Measurements from ENCODE around the gene NARF.
A peak's percentile ranks its signal among the peaks of the same experiment; 100 is the strongest.
"Not testable (repeated sequence)": the region's sequence is repeated elsewhere in the genome, so short reads cannot be mapped to it uniquely, and the experiment has no call there.

Gene NARF

DNA sequence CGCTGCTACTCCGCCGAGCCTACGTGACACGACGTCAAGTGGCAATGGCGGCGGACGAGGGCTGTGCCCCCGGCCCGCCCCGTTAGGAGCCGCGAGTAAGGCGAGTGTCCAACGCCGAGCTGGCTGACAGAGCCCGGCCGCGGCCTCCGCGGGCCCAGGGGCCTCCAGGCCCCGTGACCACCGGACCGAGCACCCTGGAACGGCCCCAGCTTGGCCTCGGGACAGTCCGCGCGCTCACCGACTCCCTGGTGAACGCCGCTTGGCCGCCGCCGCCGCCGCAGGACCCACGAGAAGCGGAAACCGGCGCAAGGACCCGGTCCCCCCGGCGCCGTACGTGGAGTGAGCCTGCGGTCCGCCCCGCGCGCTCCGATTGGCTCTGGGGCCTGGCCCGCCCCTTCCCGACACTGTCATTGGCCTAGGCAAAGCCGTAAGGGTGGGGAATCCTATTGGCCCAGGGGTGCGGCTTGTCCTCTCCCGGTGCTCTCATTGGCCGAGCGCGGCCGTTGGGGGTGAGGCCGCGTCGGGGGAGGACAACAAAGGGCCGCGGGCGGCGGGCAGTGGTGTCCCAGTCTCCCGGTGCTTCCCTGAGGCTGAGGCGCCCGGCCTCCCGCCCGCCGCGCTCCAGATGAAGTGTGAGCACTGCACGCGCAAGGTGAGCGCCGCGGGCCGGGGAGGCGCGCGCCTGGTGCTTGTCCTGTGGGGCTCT lies at the start of gene NARF:
TSS of gene NARF (plus strand) at position 563 of the 706 bp plus-strand sequence. CDS start at position 626, 63 bp downstream.
- peak; percentile 99 for DNase-seq

DNA sequence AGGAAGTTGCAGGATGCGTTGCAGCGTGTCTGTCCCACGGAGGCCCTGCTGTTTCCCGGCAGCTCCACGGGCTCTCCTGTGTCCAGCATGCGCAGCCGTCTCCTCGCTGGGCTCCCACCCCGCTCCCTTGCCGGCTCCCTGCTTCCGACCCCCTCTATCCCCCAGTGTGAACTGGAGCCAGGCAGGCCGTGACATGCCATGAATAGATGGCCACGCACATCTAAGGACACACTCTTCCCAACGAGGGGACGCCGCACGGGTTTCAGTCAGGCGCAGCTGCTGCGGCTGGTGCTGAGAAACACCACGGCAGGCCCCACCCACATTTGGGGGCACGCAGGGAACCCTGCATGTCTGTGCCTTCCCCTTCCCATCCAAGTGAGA lies 49.6 kb upstream of the NARF start:
- no peak for DNase-seq

DNA sequence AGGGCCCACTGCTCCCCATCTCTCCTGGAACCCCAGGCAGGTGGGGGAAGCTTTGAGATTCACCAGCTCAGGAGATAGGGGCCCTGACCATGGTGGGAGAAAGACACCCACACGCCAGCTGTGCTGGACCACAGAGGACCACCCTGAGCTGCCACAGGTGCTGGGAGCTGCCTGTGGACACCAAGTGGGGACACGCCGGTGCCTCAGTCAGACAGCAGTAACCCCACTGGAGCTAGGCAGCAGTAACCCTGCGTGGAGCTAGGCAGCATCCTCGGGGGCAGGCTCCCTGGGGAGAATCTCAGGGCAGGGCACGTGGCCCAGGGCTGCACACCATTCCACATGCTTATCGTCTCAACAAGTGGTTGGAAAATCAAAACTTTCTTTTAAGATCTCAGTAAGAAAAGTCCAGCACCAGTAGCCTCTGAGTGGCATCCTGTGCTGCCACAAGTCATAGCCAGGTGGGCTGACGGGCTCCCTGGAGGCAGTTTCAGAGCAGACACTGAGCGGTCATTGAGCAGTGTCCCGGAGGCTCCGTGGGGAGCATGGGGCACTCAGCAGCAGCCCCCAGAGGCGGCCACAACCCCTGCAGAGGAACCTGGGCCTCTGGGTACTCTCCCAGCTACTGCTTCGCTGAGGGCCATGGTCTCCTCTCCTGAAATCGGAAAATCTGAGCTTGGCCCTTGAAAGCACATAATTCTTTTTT lies 48.4 kb upstream of the NARF start:
- no peak for DNase-seq

DNA sequence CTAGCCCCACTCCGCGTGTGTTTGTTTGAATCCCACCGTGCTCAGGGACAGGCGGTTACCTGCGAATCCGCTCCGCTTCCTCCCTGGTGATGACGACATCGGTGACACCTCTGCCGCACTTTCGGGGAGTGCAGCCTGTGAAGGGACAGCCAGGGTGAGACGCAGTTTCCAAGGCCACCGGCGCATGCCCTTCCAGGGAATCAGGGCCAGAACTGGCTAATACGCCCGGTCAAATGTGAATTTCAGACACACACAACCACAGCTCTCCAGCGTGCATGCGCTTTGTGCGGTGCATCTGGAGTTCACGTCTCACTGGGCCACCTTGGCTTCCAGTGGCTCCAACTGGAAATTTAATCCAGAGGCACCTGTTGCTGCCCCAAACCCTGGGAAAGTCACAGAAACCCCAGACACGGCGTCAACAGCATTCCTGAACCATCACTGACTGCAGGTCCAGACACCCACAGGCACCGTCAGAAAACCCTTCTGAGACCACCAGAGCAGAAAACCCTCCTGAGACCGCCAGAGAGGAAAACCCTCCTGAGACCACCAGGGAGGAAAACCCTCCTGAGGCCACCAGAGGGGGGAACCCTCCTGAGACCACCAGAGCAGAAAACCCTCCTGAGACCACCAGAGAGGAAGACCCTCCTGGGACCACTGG lies 47.0 kb upstream of the NARF start:
- DNase-seq = no peak

DNA sequence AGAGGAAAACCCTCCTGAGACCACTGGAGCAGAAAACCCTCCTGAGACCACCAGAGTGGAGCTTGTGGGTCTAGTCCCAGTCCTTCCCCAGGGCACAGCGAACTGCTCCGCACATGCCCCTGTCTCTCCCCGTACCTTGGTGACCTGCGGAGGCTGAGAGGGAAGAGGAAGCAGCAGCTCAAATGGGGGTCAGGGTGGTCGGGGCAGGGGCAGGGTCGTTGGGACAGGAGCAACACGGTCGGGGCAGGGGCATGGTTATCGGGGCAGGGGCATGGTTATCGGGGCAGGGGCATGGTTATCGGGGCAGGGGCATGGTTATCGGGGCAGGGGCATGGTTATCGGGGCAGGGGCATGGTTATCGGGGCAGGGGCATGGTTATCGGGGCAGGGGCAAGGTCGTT lies 46.5 kb upstream of the NARF start:
- DNase-seq = not testable (repeated sequence)

DNA sequence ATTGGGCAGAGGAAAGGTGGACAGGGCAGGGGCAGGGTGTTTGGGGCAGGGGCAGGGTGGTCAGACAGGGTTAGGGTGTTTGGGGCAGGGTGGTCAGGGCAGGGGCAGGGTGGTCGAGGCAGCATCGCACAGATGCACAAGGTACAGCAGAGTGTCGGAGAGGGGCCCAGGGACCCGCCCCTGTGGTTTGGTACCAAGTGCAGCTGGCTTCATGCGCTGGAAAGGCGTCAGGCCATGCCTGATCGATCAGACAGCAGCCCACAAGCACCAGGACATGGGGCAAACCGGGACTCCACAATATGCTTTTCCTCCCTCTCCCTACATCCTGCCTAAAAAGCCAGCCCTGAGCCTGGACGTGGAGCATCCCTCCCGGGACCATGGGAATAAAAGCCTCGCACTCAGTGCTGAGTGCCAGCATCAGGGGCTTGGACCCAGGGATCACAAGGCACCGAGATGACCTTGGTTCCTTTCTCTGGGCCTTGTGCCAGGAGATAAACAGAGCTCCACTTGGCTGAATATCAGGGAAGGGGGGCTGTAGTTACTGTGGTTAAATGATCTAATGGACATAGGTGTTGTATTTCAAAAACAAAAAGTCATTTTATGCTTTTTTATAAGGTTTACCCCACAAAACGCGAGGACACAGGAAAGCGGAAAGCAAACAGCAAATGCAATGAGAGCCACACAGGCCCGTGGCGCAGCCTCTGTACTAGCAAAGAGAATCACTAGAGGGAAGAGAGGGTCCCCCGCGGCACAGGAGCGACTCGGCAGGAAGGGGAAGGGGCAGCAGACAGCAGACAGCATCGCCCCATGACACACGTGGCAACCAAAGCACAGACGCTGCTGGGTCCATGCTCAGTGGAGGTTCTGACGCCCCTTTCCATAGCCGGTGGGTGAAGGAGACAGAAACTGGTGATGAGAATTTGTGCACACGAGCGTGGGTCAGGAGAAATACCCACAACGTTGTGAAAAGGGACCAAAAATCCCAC lies 45.7 kb upstream of the NARF start:
- DNase-seq = no peak

DNA sequence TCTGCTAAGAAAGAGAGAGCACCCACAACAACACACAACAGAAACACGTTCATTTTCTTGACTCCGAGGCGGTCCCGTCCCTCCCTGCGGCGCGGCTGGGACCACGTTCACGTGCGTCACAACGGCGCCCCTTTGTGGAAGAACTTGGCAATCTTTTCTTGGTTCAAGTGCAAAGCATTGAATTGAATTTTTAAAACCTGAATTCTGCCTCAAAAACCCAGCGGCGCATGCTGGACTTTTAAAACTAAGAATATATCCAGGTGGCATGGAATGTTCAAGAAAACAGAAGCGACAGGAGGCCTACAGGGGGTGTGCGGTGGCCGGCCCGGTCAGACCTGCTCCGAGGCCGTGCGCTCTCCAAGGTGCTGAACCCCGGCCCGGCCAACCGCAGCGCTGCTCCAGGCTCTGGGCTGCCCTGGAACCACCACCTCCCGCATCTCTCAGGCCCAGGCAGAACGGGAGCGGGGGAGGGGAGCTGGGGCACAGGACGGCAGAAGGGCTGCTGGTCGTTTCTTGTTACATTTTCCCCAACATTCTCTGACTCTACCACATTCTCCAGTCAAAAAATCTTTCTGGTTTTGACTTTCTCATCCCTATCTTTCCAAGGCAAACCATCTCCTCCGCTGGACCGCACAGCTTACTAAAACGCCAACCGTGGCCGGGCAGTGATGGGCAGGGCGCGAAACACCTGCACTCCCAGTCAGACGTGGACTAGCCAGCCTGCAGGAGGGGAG lies 43.8 kb upstream of the NARF start:
- DNase-seq = peak; percentile 86

DNA sequence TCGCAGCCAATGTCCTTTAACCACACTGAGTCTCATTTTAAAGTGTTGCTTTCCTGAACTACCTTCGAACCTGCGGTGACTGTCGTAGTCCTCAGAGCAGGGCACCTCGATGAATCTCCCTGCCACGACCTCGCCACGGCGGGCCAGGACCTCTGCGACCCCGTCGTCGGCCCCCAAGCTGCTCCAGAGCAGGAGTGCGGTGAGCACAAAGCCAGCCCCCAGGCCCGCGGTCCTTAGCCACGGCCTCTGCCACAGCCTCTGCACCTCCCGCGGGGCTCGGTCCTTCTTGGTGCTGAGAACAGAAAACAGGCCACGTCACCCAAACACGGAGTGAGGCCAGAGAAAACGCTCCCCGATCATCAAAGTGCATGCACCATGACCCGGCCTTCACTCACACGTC lies 43.2 kb upstream of the NARF start:
- no peak for DNase-seq

DNA sequence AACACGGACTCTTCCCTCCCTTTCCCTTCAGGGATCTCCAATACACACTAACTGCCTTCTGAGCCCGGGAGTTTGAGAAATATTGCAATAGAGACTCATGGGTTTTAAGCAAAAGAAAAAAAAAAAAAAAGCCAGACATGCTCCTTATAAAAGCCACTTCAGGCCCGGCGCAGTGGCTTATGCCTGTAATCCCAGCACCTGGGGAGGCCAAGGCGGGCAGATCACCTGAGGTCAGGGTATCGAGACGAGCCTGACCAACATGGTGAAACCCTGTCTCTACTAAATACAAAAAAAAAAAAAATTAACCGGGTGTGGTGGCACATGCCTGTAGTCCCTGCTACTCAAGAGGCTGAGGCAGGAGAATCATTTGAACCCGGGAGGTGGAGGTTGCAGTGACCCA lies 42.8 kb upstream of the NARF start:
- no peak for DNase-seq

DNA sequence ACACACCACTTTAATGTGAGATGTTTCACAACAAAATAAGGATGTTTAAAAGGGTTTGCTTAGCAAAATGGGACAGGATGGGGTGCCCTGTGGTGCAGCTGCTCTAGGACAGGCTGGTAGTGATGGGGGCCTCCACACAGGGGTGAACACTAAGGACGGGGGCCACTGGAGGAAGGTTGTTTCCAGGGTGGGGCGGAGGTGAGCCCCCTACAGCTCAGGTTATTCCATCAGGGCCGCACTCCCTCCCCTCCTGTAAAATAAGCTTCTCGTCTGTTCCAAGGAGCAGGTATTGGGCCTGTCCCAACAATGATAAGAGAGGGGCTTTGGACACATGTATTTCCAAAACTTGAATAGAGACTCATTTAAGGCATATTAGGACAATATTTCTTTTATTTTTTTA lies 42.3 kb upstream of the NARF start:
- DNase-seq = no peak

DNA sequence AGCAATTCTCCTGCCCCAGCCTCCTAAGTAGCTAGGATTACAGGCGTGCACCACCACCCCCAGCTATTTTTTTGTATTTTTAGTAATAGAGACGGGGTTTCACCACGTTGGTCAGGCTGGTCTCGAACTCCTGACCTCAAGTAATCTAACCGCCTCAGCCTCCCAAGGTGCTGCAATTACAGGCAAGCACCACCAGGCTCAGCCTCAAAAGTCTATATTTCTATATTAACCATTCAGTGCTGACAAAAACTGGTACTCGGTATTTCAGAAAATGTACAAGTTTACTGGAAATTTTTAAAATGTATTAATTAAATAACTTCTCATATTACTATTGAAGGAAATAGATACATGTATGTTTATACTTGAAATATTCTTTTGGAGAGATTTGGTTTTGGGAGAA lies 41.8 kb upstream of the NARF start:
- no peak for DNase-seq

DNA sequence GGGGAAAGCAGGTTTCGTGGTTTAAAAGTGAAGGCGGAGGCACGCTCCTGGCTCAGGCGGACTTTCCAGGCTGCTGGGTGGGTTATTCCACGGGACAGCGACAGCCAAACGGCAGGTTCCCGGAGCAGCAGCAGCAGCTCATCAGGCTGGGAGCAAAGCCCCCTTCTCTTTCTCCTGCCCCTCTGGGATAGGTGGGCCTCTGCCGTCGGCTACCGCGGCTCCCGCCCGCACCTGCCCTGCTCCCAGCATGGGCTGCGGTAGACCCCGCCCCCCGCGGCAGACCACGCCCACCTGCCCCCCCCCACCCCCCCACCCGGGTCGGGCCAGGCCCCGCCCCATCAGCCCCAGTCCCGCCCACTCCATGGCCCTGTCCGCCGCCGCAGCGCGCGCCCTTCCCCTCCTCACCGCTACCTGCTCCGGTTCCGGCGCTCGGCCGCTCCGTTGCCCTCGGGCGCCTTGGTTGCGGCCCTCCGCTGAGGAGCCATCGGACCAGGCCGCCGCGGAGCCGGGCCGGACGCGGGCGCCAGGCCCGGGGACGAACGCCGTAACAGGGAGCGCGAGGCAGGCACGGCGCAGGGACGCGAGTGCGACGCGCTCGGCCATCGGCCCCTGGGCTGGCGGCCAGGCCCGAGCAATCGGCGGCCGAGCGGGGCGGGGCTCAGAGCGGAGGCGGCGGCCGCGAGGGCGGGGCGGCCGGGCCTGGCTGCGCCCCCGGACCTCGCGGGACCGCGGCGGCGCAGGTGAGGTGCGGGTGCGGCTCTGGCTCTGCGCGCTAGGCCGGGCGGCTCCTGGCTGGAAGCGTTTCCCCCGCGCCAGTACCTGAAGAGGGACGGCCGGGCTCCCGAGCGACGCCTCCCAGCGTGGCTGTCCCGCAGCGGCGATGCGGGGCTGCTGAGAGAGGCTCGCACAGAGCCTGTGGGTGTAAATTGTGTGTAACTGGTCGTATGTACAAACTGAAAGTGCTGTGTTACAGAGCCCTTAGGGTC lies 40.2 kb upstream of the NARF start, which contains the start of the genes HEXD and OGFOD3:
TSS of gene HEXD (plus strand) at position 347 of the 986 bp plus-strand sequence. CDS start 1,453 bp downstream, outside the sequence.
TSS of gene OGFOD3 (minus strand) at position 586 of the 986 bp plus-strand sequence. CDS start at position 485, 101 bp downstream.
- DNase-seq = peak; percentile 94

DNA sequence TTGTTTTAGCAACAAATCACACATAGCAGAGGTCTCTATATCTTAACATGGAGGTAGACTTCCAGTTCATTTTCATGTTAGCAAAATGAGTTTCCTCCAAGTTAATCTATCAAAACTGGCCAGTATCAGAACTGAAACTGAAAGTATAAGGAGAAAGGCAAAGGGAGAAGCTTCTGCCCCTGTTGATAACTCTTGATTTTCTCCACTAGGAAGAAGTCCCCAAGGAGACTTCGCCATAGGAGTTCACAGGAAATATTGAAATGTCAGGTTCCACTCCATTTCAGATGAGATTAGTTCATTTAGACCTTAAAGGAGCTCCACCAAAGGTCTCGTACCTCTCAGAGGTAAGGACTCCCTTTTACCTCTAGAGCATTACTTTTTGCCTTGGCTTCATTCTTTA lies 39.0 kb upstream of the NARF start:
- DNase-seq = no peak

DNA sequence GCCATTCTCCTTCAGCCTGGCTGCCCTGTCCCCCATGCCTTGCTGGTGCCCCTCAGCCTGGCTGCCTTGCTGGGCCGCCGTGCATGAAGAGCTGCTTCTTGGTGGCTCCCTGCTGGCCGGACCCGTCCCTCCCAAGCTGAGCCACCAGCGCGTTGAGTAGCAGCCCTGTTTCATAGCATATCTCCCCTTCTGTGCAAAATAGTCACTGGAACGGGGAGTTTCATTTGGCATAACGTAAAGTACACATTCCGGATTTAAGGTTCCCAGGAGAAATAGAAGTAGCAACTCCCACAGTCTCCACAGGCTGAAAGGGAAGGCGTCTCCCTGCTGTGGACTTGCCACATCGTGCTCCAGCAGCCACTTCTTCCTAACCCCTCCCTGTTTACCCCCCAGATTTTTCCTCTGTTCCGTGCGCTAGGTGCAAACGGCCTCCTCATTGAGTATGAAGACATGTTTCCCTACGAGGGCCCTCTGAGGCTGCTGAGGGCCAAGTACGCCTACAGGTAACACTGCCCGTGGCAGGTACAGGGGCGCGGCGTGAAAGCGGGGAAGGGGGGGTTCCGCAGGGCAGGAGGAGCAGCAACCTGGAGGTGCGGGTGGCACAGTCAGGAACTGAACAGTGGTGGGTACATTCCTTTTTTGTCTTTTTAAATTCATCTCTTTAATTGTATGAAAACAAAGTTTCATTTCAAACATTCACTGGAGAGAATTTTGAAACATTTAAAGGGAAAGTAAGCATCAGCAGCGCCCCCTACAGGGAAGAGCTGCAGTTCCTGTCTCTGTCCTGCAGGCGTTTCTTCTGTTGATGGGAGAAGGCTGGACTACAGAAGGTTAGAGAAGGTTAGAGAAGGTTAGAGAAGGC lies 34.3 kb upstream of the NARF start:
- DNase-seq = no peak

DNA sequence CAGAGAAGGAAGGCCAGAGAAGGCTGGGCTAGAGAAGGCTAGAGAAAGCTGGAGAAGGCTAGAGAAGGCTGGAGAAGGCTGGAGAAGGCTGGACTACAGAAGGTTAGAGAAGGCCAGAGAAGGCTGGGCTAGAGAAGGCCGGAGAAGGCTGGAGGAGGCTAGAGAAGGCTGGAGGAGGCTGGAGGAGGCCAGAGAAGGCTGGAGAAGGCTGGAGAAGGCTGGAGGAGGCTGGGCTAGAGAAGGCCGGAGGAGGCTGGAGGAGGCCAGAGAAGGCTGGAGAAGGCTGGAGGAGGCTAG lies 33.7 kb upstream of the NARF start:
- DNase-seq = no peak

DNA sequence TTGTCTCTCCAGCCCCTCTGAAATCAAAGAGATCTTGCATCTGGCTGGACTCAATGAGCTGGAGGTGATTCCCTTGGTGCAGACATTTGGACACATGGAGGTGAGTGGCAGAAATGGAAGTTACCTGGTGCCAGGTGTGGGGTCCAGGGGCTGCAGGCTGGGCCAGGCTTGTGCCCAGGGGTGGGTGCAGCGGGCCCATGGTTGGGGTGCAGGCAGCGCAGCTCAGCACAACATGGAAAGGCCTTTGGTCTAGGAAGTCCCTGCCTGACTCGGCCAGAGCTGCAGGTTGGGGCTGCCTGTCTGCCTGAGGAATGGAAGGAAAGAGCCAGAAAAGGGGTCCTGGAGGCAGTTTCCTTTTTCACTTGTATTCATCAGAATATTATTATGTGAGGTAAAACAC lies 30.0 kb upstream of the NARF start:
- no peak for DNase-seq

DNA sequence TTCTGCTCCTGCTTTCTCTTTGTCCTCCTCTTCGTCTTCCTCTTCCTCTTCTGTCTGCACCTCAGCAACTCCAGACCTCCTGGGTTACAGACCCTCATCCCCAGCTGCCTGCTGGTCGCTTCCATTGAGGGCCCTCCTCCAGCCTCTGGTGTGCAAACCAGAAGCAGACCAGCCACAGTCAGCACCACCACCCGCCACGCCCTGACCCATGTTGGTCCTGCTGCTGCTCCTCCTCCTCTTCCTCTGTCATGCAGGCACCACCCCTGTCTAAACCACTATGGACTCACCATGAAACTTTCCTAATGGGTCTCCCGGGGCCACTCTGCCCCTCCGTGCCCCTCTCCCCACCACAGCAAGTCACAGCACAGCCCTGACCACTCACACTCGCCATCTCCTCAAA lies 28.7 kb upstream of the NARF start:
- no peak for DNase-seq

DNA sequence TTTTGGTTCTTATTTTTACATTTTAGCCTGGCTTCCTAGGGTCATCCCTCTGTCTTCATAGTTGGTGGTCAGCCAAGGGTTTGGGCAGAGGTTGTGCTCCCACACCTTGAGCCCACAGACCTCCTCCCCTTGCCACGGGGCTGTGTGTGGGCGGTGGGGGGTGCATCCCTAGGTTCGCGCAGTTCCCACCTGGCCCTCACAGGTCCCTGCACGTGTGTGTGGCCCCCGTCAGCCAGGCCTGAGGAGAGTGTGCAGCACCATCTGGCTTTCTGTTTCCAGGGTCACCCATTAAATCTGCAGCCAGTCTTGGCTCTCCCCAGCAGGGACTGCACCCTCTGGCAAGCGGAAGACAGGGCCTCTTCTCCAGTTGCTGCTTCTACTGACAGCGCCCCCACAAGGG lies 26.5 kb upstream of the NARF start:
- DNase-seq = no peak

DNA sequence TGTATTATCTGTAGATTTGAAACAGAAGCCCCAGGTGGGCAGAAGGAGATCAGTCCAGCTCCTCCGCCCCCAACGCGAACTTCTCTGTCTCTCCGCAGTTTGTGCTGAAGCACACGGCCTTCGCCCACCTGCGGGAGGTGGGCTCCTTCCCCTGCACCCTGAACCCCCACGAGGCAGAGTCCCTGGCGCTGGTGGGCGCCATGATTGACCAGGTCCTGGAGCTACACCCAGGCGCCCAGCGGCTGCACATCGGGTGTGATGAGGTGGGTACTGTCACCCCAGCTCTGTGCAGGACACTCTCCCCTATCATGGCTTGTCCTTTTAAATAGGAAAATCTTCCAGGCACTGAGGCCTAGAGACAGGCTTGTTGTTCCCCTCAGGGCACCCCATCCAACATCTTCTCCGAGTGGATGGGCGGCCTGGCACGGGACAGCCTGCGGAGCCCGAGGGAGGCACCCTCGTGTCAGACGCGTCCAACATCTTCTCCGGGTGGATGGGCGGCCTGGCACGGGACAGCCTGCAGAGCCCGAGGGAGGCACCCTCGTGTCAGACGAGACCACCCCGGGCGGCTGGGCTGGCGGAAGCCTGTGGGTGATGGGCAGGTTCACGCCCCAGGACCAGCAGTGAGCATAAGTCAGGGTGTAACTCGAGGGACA lies 24.9 kb upstream of the NARF start:
- DNase-seq = no peak
